NCI-H1694 treated with DMSO at 0.1 percent for 48 hours (cell line): ENCODE measurements around the gene SBK2.
"Not testable (repeated sequence)": the region's sequence is repeated elsewhere in the genome, so short reads cannot be mapped to it uniquely, and the experiment has no call there.

Source experiments
- DNase-seq: peaks from one replicate; lab custom pipeline; 2025; lab: John Stamatoyannopoulos, UW

Gene SBK2

GRCh38 chr19:55535173-55535964 lies 1.6 kb downstream of the SBK2 start:
- DNase-seq: no peak

GRCh38 chr19:55534280-55534679 lies 2.7 kb downstream of the SBK2 start:
- DNase-seq: not testable (repeated sequence)

GRCh38 chr19:55530996-55531395 lies 5.9 kb downstream of the SBK2 start:
- no peak for DNase-seq

- DNase-seq: no peak
Observed at GRCh38 chr19:55529636-55530234, 7.2 kb downstream of the SBK2 start.

GRCh38 chr19:55528030-55528803 lies 8.7 kb downstream of the SBK2 start:
- DNase-seq: peak; percentile 96

- no peak for DNase-seq
Observed at GRCh38 chr19:55527197-55528029, 9.5 kb downstream of the SBK2 start.

- peak; percentile 71 for DNase-seq
Observed at GRCh38 chr19:55526216-55527196, 10.4 kb downstream of the SBK2 start.

GRCh38 chr19:55525289-55526101 lies 11.4 kb downstream of the SBK2 start:
- DNase-seq: no peak

GRCh38 chr19:55520691-55521292 lies 16.1 kb downstream of the SBK2 start:
- DNase-seq: no peak

GRCh38 chr19:55519451-55520311 lies 17.3 kb downstream of the SBK2 start:
- DNase-seq: no peak

GRCh38 chr19:55516878-55517620 lies 19.9 kb downstream of the SBK2 start:
- DNase-seq: peak; percentile 84

GRCh38 chr19:55508120-55508519 lies 28.8 kb downstream of the SBK2 start:
- DNase-seq: no peak

- DNase-seq: no peak
Observed at GRCh38 chr19:55504981-55505380, 32.0 kb downstream of the SBK2 start.

GRCh38 chr19:55504252-55504603 lies 32.7 kb downstream of the SBK2 start:
- DNase-seq: no peak

- peak; percentile 85 for DNase-seq
Observed at GRCh38 chr19:55503502-55504251, 33.3 kb downstream of the SBK2 start.

GRCh38 chr19:55503157-55503501 lies 33.8 kb downstream of the SBK2 start:
- DNase-seq: no peak
